Measurements from ENCODE around the gene RRAS2. TPM values are rescaled to one million over a fixed set of nuclear protein-coding genes. Genes with fewer than 3 reads are reported as not detected.

The RRAS2 gene
- total RNA-seq, 4 donors from 2014 or later = 26.4 to 36.7 (median 31.8) TPM

DNA sequence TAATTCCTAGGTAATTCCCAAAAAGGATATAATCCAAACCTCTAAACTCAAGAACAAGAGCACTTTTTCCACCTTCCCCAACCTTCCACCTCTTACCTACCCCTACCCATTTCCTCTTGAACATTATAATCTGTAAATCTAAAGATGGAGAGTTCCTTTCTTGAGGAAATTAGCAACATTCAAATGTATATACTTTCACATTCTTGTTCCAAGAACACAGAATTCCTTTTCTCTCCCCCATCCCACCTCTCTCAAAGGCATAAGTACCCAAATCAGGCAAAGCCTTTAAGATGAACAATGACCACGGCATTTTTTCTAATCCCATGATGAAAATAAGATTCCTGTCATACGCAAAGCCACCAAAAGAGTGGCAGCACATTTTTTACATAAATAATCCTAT lies 18.3 kb downstream of the RRAS2 start:
- intact Hi-C loops (cut with DNase I; ENCODE audit: low total_unique reads) = no loop called here
- DNase-seq (ENCODE audit: low spot score in 2 of 2) = no peak
- TF ChIP-seq, protein P1, sequence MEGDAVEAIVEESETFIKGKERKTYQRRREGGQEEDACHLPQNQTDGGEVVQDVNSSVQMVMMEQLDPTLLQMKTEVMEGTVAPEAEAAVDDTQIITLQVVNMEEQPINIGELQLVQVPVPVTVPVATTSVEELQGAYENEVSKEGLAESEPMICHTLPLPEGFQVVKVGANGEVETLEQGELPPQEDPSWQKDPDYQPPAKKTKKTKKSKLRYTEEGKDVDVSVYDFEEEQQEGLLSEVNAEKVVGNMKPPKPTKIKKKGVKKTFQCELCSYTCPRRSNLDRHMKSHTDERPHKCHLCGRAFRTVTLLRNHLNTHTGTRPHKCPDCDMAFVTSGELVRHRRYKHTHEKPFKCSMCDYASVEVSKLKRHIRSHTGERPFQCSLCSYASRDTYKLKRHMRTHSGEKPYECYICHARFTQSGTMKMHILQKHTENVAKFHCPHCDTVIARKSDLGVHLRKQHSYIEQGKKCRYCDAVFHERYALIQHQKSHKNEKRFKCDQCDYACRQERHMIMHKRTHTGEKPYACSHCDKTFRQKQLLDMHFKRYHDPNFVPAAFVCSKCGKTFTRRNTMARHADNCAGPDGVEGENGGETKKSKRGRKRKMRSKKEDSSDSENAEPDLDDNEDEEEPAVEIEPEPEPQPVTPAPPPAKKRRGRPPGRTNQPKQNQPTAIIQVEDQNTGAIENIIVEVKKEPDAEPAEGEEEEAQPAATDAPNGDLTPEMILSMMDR (IDR thresholded peaks at IDR 0.05) = no peak
- no peak for TF ChIP-seq POLR2A (IDR thresholded peaks at IDR 0.05)
- no peak overlapping the region for H3K4me3 ChIP-seq (ENCODE audit: low read depth, poor library complexity, severe bottlenecking)
- 87 to 90% methylated on average over 2 of the region's 2 CpGs for WGBS, 2 donors

DNA sequence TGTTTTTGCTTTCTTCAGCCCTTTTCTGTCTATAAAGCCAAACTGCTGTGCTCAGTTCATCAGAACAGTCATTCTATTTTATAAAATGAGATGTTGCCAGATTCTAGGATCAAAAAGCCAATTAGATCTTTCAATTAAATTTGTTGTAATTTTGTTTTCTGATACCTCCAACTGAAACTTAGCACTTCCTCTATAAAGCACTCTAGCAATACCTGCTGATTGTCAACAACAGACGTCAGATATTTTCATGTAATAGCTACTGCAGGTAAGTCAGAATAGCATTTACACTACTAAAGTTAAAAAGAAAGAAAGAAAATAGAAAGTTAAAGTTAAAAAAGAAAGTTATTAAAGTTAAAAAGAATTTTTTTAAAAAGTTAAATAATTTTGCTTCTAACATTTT lies 19.6 kb downstream of the RRAS2 start:
- H3K4me3 ChIP-seq (ENCODE audit: low read depth, poor library complexity, severe bottlenecking) = no peak overlapping the region
- WGBS, 2 donors = 96% methylated on average over 1 of the region's 1 CpG
- TF ChIP-seq POLR2A (IDR thresholded peaks at IDR 0.05) = no peak
- TF ChIP-seq, protein P1 (IDR thresholded peaks at IDR 0.05) = no peak
- intact Hi-C loops (cut with DNase I; ENCODE audit: low total_unique reads) = no loop called here
- no peak for DNase-seq (ENCODE audit: low spot score in 2 of 2)

DNA sequence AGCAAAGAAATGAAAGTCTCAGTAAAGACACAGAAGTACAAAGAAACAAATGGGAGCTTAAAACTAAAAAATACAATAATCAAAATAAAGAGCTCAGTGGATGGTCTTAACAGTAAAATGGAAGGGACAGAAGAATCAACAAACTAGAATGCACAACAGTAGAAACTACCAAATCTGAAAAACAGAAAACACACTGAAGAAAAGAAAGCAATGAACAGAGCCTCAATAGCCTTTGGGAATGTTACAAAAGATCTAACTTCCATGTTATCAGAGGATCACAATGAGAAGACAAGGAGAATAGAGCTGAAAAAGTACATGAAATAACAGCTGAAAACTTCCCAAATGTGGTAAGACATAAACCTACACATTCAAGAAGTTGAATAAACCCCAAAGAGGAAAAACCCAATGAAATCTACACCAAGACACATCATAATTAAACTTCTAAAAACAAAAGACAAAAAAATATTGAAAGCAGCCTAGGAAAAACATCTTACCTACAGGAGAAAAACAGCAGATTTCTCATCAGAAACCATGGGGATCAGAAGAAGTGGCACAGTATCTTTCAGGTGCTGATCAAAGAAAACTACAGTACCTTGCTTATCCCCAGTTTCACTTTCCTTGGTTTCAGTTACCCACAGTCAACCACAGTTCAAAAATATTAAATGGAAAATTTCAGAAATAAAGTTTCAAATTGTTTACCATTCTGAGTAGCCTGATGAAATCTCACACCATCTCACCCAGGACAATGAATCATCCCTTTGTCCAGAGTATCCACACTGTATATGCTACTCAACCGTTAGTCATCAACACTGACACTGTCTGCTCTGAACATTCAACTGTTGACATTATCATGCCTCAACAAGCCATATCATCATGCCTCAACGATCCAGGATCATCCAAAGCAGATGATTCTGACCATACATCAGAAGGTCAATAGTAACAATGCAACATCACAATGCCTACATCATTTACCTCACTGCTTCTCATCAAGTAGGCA lies 22.2 kb downstream of the RRAS2 start:
- WGBS, 2 donors = 56 to 63% methylated on average over 2 of the region's 2 CpGs
- TF ChIP-seq, protein P1 (IDR thresholded peaks at IDR 0.05) = no peak
- intact Hi-C loops (cut with DNase I; ENCODE audit: low total_unique reads) = no loop called here
- no peak overlapping the region for H3K4me3 ChIP-seq (ENCODE audit: low read depth, poor library complexity, severe bottlenecking)
- no peak for DNase-seq (ENCODE audit: low spot score in 2 of 2)

DNA sequence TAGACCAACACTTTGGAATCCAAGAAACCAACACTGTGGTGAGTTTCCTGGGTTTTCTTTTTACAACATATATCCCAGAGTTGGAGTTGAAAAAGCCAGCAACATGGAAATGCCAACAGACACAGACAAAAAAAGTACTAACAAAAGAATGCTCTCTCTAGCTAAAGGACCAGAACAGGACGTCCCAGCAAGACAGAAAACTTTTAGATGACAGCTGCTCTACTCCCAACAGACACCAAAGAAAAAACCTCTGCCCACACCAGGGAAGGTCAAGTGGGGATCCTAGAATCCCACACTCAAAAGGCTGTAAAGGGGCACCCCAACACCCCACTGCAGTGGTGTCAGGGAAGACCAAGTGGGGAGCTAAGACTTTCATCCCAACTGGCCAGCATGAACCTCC lies 23.3 kb downstream of the RRAS2 start:
- no peak for DNase-seq (ENCODE audit: low spot score in 2 of 2)
- TF ChIP-seq, protein P1 (IDR thresholded peaks at IDR 0.05) = no peak
- TF ChIP-seq POLR2A (IDR thresholded peaks at IDR 0.05) = no peak
- H3K4me3 ChIP-seq (ENCODE audit: low read depth, poor library complexity, severe bottlenecking) = no peak overlapping the region
- 59 to 68% methylated on average over 1 of the region's 1 CpG for WGBS, 2 donors
- intact Hi-C loops (cut with DNase I; ENCODE audit: low total_unique reads) = no loop called here

DNA sequence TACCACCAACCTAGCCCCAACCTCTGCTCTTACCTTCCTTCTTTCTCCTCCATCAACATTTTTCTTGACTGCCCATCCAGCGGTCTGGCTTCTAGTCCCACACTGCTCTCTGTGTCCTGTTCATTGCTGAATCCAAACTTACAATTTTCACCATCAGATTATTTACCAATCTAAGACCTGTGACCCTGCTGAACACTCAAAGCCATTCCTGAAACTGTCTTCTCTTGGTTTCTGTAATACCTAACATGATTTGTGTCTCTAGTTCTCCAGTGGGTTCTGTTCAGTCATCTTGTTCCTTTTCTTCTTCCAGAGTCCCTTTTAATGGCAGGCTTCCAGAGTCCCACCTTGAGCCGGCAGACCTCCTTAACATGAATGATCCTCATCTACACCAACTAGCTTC lies 24.1 kb downstream of the RRAS2 start:
- DNase-seq (ENCODE audit: low spot score in 2 of 2) = no peak
- 68 to 70% methylated on average over 2 of the region's 2 CpGs for WGBS, 2 donors
- H3K4me3 ChIP-seq (ENCODE audit: low read depth, poor library complexity, severe bottlenecking) = no peak overlapping the region
- TF ChIP-seq, protein P1 (IDR thresholded peaks at IDR 0.05) = no peak
- TF ChIP-seq POLR2A (IDR thresholded peaks at IDR 0.05) = no peak
- intact Hi-C loops (cut with DNase I; ENCODE audit: low total_unique reads) = no loop called here
